Urothelium cell line (cell line): ENCODE measurements around the gene TRDN.
A peak's percentile ranks its signal among the peaks of the same experiment; 100 is the strongest.

ENCODE experiments used
- DNase-seq: peaks from one replicate; pipeline ENCODE4 v3.0.0; 2011; ENCODE audit warnings: low spot score, mixed read lengths
- FAIRE-seq: peaks from 2 replicates; lab custom pipeline; 2011; peaks lifted over from hg19 to GRCh38; lab: Jason Lieb, UNC

TRDN gene

GRCh38 chr6:123420512-123420911 lies 216.2 kb downstream of the TRDN start:
- DNase-seq, result no peak
- FAIRE-seq, result no peak

- no peak for FAIRE-seq
- no peak for DNase-seq
Measured at GRCh38 chr6:123418071-123418470, 218.7 kb downstream of the TRDN start.

DNA sequence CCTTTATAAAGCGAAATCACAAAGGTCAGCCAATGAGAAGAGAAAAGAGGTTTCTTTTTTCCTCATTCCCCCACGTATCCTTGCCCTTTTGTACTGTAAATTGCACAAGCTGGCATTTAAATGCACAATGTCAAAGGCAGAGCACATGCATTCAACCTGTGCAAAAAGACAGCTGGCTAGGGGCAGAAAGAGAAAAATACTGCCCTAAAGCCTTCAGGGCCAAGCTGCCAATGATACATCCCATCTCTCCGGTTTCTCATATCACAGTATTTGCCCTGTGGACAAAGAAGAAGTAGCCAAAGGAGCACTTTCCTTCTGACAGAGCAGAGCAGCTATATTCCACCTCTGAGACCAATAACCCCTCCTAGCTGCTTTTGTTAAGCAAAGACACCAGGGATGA lies 219.2 kb downstream of the TRDN start:
- FAIRE-seq, result no peak
- no peak for DNase-seq

DNA sequence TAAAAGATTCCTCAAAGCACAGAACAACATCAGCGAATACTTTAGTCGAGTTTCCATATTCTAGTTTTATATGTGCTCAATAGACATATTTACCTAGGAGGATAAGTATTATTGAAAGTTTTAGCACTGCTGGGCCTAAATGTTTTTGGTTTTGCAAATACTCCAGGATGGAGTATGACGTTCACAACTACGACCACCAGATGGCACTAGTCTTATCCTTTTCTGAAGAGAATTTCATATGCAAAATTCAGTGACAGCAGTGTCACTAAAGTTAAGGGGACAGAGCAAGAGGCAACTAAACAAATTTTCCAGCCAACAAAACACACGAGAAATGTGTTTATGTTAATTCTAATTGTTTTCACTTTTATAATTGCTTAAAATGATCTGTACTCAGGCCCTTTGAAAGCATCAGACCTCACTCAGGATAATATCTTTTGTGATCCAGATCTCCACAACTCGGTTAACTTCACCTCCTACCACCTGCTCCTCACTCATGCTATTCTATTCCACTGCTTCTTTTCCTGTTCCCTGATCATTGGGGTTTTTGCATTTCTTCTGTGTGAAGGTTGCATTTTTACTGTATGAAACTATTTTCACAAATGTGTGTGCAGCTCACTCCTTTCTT lies 220.8 kb downstream of the TRDN start:
- FAIRE-seq (no peak), DNase-seq (peak; percentile 19)

DNA sequence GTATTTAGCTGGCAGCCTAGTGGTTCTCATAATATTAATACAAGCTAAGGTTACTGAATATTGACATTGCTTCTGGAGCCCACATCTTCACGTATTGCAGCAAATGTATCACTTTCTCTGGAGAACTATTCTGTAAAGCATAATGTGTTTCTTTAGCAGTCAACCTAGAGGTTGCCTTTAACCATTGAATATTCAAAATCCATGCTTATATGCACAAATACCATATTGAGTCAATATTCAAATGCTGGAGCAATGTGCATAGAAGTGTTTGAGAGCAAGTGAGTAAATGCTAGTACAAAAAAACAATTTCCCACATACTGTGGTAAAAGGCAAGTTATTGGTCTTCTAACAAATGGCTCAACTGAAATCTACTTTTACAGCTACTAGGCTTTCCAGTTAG lies 231.8 kb downstream of the TRDN start:
- no peak for FAIRE-seq
- no peak for DNase-seq

- FAIRE-seq (no peak), DNase-seq (no peak)
Measured at GRCh38 chr6:123402052-123402451, 234.7 kb downstream of the TRDN start.

- FAIRE-seq, result no peak
- no peak for DNase-seq
Measured at GRCh38 chr6:123398072-123398471, 238.7 kb downstream of the TRDN start.

- no peak for FAIRE-seq
- no peak for DNase-seq
Measured at GRCh38 chr6:123393331-123393730, 243.4 kb downstream of the TRDN start.

GRCh38 chr6:123383718-123384117 lies 253.0 kb downstream of the TRDN start:
- FAIRE-seq (no peak), DNase-seq (no peak)

- DNase-seq (peak; percentile 37), FAIRE-seq (no peak)
Measured at GRCh38 chr6:123380257-123380656, 256.5 kb downstream of the TRDN start.

GRCh38 chr6:123372737-123373136 lies 264.0 kb downstream of the TRDN start:
- no peak for DNase-seq
- no peak for FAIRE-seq

GRCh38 chr6:123363912-123364311 lies 272.8 kb downstream of the TRDN start:
- no peak for FAIRE-seq
- DNase-seq, result no peak

DNA sequence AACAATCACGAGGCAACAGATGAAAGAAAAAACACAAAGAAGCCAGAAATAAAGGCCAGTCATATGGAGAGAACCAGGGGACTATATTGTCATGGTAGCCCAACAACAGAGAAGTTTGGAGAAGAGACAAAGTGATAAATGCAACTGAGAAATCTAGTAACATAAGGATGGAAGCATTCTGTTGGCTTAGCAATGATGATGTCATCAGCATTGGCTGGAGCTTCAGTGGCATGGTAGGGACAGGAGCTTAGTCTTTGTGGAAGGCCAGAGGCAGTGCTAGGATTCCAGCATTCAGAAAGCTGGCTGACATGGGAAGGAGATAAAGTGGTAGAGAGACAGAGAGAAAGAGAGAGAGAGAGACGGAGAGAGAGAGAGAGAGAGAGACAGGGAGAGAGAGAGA lies 276.4 kb downstream of the TRDN start:
- no peak for FAIRE-seq

GRCh38 chr6:123352705-123353104 lies 284.0 kb downstream of the TRDN start:
- no peak for FAIRE-seq
- no peak for DNase-seq

More for the DNA sequence above, 276.4 kb downstream of the TRDN start:
- no peak for DNase-seq

DNA sequence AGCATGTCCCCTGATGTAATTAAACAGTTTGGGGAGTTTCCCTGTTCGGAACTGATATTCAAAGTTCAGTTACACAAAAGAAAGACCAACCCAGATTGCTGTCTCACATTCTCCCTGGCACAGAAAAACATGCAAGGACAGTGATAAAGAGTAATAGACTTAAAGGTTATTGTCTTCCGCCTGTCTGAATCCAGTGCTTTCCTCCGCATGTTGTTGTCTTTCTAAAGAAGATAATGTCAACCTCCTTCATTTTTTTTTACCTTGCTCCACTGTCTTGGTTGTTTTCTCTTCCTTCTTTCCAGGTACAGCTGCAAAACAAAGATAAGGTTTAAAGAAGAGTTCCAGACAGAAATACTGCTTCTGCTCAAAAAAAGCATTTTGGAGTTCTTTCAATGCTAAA lies 284.5 kb downstream of the TRDN start:
- DNase-seq (no peak), FAIRE-seq (no peak)

GRCh38 chr6:123343836-123344235 lies 292.9 kb downstream of the TRDN start:
- DNase-seq (no peak), FAIRE-seq (no peak)

DNA sequence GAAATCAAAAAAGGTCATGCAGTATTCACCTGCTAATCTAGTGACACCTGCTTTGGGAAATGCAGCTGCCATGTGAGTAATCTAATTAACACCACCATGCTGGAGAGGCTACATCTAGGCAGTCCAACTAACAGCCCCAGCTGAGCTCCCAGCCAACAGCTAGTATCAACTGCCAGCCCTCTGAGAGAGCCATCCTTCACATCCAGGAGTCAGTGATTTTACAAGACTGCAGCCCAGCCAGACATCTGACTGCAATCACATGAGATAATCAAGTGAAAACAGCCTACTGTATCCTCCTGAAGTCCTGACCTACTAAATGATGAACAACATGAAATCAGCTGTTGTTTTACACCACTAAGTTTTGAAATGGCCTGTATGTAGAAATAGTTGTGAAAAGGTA lies 298.4 kb downstream of the TRDN start:
- FAIRE-seq (no peak), DNase-seq (no peak)

DNA sequence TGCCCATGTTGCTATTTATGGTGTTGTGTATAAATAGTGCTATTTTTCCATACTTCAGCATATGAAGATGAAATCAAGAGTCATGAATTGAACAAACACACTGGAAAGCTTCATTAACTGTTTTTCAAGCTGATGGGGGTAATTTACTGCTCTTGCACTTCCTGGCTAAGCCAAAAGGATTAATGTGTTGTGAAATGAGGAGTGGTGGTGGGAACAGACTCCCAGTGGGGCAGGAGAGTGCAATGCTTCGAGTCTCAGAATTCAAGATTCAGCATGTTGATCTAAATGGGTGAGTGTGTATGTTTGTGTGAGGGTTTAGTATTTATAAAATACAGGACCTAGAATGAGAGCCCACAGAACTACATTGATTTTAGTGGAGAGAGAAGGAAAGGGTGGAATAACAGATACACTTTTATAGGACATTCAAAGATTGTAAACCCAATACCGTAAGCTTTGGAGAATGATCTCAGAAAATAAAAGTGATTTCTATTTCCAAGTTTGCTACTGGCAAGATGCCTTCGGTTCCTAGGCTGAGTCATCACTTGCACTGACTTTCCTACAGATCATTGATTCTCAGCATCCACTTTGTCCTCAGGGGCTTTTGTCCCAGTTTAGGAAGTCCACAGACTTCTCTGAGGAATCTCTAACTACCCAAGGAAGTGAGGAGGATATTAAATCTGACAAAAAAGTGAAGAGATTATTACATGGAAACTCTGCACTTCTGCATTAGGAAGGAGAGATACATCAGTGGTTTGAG lies 303.6 kb downstream of the TRDN start:
- no peak for DNase-seq
- FAIRE-seq, result no peak

- no peak for DNase-seq
- FAIRE-seq, result no peak
Measured at GRCh38 chr6:123332070-123332469, 304.7 kb downstream of the TRDN start.

DNA sequence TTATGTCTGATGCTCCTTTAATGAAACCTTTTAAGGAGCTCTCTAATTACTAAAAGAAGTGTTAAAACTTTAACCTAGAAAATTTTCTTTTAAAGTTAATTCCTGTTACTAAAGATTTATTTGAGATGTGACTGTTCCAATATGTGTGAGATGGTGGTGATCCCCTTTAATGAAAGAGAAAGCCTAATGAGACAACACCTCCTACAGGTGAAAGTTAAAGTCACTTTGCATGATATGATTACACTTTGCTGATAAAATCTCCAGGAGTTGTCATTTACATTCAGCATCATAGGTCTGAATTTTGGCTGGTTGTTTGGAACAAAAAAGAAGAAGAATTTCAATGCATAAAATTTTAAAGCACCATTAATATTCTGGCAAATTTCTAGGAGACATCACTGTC lies 307.4 kb downstream of the TRDN start:
- FAIRE-seq, result no peak
- no peak for DNase-seq

- DNase-seq, result no peak
- FAIRE-seq, result no peak
Measured at GRCh38 chr6:123323452-123324329, 313.1 kb downstream of the TRDN start.

GRCh38 chr6:123321020-123321419 lies 315.7 kb downstream of the TRDN start:
- FAIRE-seq (no peak), DNase-seq (no peak)
